GM18505 (cell line): ENCODE data around the gene INTS4.
"Not testable (repeated sequence)": the region's sequence is repeated elsewhere in the genome, so short reads cannot be mapped to it uniquely, and the experiment has no call there.

ENCODE experiments used
- ATAC-seq: cut with Tn5 transposase; IDR thresholded peaks from one replicate; pipeline ENCODE4 v1.9.1; 2021; ENCODE audit not compliant: unreplicated experiment
- POLR2A ChIP-seq: IDR thresholded peaks from 4 replicates; pipeline ENCODE4 v1.6.1; 2011; ENCODE audit warnings: borderline replicate concordance; ENCODE audit not compliant: insufficient read depth, insufficient read length; ENCODE audit errors: extremely low read depth

Gene INTS4

DNA sequence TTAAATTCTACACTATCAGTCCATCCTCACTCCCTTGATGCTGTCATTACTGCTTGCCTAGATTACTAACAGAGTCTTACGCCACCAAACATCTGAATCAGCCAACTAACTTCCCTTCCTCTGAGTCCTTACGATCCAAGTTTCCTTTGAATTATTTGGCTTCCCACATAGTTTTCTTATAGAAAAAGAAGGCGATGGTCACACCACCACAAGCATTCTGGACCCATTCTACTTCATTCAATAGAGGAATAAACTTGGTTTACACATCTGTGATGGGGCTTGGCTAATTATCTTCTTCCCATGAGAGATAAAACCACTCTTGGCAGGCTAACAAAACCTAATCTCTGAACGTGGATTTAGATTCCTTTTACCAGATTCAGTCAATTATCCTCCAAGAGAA lies 35.0 kb downstream of the INTS4 start:
- no peak for TF ChIP-seq POLR2A
- ATAC-seq = no peak

- not testable (repeated sequence) for ATAC-seq
Measured at GRCh38 chr11:77958583-77959177, 35.8 kb downstream of the INTS4 start.

DNA sequence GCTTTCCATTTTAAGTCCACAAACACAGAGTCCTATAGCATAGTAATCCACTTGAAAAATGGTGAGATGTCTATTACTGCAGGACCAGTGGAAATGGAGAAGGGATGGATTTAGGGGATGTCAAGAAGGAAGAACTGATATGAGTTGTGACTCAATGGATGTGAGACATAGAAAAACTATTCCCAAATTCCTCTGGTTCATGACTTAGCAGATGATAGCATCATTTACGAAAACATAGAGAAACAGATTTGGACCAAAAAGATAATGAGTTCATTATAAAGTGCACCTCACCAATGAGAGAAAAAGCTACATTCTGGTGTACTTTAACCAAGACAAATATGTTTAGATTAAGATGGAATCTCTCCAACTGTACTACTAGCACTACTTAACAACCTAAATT lies 51.2 kb downstream of the INTS4 start:
- ATAC-seq = not testable (repeated sequence)

DNA sequence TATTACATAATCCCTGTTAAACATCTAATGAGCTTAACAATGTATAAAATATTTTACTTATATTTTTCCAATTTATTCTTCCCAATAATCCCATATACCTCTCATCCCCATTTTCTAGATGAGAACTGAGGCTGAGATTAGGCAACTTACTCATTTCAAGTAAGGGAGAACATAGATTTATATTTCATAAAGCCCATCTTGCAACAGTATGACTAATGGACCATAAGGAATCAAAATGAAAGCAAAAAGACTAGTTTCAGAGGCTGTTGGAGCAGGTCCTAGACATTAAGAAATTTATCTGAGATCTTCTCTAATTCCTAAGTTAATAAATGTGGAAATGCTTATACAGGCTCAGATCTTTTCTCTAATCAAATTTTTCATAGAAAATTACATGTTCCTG lies 52.0 kb downstream of the INTS4 start:
- not testable (repeated sequence) for ATAC-seq

DNA sequence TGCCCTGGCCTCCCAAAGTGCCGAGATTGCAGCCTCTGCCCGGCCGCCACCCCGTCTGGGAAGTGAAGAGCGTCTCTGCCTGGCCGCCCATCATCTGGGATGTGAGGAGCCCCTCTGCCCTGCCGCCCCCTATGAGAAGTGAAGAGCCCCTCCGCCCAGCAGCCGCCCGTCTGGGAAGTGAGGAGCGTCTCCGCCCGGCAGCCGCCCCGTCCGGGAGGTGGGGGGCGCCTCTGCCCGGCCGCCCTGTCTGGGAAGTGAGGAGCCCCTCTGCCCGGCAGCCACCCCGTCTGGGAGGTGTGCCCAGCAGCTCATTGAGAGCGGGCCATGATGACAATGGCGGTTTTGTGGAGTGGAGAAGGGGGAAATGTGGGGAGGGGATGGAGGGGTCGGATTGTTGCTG lies 60.9 kb downstream of the INTS4 start:
- not testable (repeated sequence) for ATAC-seq

DNA sequence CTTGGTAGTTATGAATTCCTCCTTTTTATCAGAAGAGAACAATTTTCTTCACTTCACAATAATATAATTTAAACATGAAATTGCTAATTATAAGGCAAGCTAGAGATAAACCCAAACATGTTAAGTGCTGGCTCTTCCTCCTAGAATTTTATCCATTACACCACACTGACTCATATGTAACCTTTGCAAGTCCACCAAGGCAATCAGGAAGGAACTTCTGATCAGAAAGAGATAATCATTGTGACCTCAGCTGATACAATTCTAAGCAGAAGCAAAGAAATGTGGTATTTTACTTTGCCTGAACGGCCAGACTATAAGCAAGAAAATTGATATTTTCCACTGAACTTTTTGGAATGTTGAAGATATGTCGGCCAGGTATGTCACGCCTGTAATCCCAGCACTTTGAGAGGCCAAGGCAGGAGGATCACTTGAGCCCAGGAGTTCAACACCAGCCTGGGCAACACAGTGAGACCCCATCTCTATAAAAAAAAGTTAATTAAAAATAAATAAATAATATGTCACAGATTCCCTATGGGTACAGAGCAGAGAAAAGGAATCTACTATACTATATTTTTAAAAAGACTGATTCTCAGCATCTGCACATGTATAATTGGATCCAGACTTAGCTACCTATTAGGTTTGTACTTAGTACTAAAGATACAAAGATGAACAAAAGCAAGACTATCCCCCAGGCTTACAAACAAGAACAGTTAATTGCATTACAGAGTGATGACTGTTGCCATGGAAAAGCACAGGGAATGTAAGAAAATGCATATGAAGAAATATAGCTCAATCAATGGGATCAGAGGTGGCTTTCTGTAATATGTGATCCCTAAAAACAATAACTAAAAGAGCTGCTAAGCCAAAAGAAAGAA lies 63.9 kb downstream of the INTS4 start:
- not testable (repeated sequence) for ATAC-seq

GRCh38 chr11:77917713-77918112 lies 76.8 kb downstream of the INTS4 start:
- not testable (repeated sequence) for ATAC-seq

DNA sequence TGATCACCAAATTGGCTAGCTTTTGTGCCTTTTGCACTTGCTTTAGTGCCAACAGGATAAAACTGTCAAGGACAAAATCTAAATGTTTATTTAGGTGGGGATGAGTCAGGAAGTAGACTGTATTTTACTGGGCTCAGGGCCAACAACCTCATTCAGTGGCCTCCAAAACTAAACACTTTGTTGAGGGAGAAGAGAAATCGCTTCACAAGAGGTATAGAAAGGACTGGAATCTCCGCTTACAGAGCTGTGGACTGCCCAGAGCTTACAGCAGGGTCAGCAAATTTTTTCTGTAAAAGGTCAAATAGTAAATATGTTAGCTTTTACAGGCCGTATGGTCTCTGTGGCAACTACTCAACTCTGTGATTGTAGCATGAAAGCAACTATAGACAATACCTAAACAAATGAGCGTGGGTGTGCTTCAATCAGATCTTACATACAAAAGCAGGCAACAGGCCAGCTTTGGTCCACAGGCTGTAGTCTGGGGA lies 80.1 kb downstream of the INTS4 start:
- ATAC-seq = not testable (repeated sequence)

DNA sequence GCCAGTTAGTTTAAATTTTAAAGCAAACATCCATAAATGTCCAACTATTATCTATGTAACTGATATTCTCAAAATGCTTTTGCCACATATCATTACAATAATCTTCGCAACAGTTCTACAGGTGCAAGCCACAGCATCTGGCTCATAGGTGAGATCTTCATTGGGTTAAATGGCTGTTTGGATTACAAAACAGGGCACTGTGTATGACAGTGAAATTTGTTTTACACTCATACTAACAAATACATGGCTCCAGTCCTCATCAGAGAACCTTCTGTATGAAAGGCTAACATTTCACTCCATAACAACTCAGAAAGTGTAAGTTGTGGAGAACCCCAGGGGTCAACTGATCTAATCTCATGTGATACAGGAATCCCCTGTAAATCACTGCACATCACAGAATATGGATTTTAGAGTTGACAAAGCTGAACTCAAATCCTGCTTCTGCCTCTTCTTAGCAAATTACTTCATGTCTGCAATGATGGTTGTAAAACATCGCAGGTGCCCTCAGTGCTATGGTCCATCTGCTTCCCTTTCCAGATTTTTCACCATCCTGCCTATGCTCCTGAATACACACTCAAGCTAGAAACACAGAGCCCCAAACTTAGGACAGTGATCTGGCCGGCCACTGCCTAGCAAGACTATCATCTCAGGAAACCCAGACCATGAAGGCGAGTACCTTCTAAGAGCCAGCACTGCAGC lies 80.7 kb downstream of the INTS4 start:
- ATAC-seq = not testable (repeated sequence)

DNA sequence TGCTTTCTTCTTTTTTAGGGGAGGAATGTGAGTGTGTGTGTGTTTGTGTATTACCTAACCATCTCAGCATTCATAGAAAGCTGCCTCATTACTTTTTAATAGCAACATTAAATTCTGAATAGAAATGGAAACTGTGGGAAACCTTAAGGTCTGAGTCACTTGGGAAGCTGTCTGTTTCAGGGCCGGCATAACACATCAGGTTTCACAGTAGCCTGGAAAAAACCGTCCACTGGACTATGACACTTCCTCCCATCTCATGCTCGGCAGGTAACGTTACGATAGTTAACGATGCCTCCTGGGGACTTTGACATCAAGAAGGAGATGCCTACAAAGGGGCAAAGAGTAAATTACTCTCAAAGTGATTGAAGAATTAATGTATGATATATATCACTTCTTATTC lies 83.6 kb downstream of the INTS4 start:
- not testable (repeated sequence) for ATAC-seq

DNA sequence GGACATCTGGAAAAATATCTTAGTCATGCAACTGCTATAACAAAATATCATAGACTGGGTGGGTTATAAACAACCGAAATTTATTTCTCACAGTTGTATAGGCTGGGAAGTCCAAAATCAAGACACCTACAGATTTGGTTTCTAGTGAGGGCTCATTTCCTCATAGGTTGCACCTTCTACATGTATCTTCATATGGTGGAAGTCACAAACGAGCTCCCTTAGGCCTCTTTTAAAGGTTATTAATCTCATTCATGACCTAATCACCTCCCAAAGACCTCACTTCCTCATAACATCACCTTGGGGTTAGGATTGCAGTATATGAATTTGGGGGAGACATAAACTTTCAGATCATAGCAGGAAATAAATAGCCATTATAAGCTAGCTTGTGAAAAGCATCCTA lies 85.2 kb downstream of the INTS4 start:
- no peak for ATAC-seq
- no peak for TF ChIP-seq POLR2A

DNA sequence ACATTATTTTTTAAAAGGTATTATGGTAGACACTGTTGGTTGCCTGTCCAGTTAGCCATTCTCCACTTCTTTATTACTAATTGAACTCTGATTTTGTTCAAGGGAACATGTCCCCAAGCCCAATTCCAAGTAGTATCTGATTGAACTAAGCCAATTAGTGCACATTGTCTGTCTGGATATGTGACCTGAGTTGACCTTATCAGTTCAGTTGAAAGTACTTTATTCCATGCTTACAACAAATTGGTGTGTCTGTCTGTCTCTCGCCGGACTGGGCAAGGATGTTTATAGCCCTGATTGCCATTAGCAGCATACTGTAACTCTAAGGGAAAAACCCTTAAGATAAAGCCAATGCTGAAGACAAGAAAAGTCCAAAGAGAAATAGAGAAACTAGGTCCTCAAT lies 85.6 kb downstream of the INTS4 start:
- no peak for ATAC-seq
- no peak for TF ChIP-seq POLR2A

DNA sequence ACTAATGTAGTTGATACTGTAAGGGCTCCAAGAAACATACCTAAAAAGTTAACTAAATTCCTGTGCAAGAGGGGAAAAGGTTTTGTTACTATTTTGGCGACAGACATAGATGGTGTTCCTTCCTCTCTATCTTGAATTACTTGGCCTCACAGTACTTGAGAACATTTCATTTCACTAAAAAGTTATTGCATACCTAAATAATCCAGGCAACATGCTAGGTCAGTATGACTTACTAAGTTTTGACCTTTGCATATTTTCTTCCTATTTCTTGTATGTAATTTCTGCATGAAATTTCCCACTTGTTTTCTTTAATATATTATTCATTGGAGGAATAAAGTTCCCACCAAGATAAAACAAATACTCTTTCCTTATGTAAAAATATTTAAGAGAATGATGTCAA lies 99.5 kb downstream of the INTS4 start:
- ATAC-seq = not testable (repeated sequence)

DNA sequence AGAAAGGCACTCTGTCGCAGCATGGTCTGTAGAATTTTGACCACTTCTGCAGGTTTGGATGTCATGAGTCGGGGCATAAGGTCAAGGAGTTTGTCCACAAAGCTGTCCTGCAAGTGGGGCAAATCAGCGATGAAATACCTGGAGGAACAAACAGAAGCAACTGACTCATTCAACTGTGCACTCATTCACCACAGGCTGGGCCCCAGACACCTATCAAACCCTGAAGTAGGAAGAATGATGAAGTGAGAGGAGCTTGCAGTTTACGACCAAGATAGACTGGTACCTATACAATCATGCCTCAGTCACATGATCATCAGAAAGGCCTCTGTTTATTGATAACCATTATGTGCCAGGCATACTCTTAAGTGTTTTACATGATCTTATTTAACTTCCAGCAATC lies 102.8 kb downstream of the INTS4 start:
- not testable (repeated sequence) for ATAC-seq

GRCh38 chr11:77891256-77891655 lies 103.2 kb downstream of the INTS4 start:
- not testable (repeated sequence) for ATAC-seq

DNA sequence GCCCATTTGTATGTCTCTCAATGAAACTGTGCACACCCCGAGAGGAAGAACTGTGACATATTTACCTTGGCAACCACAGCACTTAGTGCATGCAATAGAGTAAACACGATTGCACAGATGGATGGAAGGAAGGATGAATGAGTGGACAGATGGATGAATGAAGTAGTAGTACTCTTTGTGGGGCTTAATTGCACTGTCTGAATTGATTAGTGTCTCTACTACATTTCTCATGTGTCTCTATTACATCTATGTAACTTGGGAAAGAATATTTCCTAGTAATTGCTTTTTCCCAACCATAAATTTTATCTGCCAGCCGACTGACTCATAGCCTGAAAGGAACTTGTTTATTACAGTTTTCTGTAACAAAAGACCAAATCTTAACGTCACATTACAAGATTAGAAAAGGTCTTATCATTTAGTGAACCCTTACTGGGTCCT lies 103.8 kb downstream of the INTS4 start:
- not testable (repeated sequence) for ATAC-seq

GRCh38 chr11:77890100-77890614 lies 104.3 kb downstream of the INTS4 start:
- not testable (repeated sequence) for ATAC-seq

GRCh38 chr11:77889045-77889444 lies 105.4 kb downstream of the INTS4 start:
- ATAC-seq = not testable (repeated sequence)
